CD14-positive monocyte (primary cell): ENCODE measurements around the gene CHADL. TPM values are rescaled to one million over a fixed set of nuclear protein-coding genes. Genes with fewer than 3 reads are reported as not detected.

Source experiments
- DNase-seq, 3 donors: peaks; one replicate each; pipeline ENCODE4 v3.0.0-alpha.2; 2011 to 2022
- H2AFZ ChIP-seq: 2 replicates; pipeline ENCODE4 v1.6.0; 2012; ENCODE audit warnings: mild to moderate bottlenecking, low read depth, low read length, inconsistent platforms; ENCODE audit not compliant: insufficient read depth, poor library complexity, severe bottlenecking
- H3K27ac ChIP-seq, 2 donors: 1 replicate in 1 of 2; 2 replicates in 1 of 2; pipeline ENCODE4 v1.5.1; 2012 to 2013; ENCODE audit warnings: low read length in 2 of 2, control low read depth in 1 of 2, inconsistent platforms in 1 of 2, low read depth in 1 of 2, mild to moderate bottlenecking in 1 of 2
- H3K27me3 ChIP-seq, 2 donors: one replicate each; pipeline versions ENCODE4 v1.6.0 to v1.6.1; 2011 to 2013; ENCODE audit warnings: low read length in 2 of 2; ENCODE audit not compliant: control insufficient read depth in 2 of 2, insufficient read depth in 2 of 2
- H3K36me3 ChIP-seq, 2 donors: replicated peaks in 1 of 2; 1 replicate in 1 of 2; 2 replicates in 1 of 2; pipeline versions ENCODE4 v1.5.1 to v1.6.1; 2012 to 2013; ENCODE audit warnings: low read length in 2 of 2, control low read depth in 1 of 2, inconsistent platforms in 1 of 2, mild to moderate bottlenecking in 1 of 2; ENCODE audit not compliant: insufficient read depth in 2 of 2, control insufficient read depth in 1 of 2
- H3K4me1 ChIP-seq, 2 donors: 1 replicate in 1 of 2; 2 replicates in 1 of 2; pipeline versions ENCODE4 v1.5.1 to v1.6.1; 2012 to 2013; ENCODE audit warnings: low read length in 2 of 2, control low read depth in 1 of 2, inconsistent platforms in 1 of 2, mild to moderate bottlenecking in 1 of 2, moderate library complexity in 1 of 2; ENCODE audit not compliant: insufficient read depth in 2 of 2, control insufficient read depth in 1 of 2
- H3K4me2 ChIP-seq: replicated peaks from 2 replicates; pipeline ENCODE3; 2012; ENCODE audit warnings: low read length, moderate library complexity, mild to moderate bottlenecking; ENCODE audit not compliant: poor library complexity, severe bottlenecking; ENCODE audit errors: extremely low read depth
- H3K4me3 ChIP-seq, 3 experiments: fragments of 200-600 bp in 1 of 3; sonication (generic) in 1 of 3; replicated peaks in 1 of 3; 1 replicate in 2 of 3; 2 replicates in 1 of 3; pipeline ENCODE4 v1.5.1; 2011 to 2013; ENCODE audit warnings: low read length in 3 of 3, mild to moderate bottlenecking in 3 of 3, control low read depth in 2 of 3, low read depth in 2 of 3, inconsistent platforms in 1 of 3, moderate library complexity in 1 of 3
- H3K79me2 ChIP-seq: 2 replicates; pipeline ENCODE4 v1.6.0; 2012; ENCODE audit warnings: mild to moderate bottlenecking, control low read depth, inconsistent platforms, low read length, moderate library complexity; ENCODE audit not compliant: insufficient read depth
- H3K9ac ChIP-seq: 2 replicates; pipeline ENCODE4 v1.6.0; 2017; ENCODE audit warnings: low read length, mild to moderate bottlenecking; ENCODE audit not compliant: insufficient read depth, poor library complexity, severe bottlenecking
- H3K9me3 ChIP-seq, 2 donors: replicated peaks in 1 of 2; 1 replicate in 1 of 2; 2 replicates in 1 of 2; pipeline versions ENCODE4 v1.5.1 to v1.6.1; 2012 to 2013; ENCODE audit warnings: low read length in 2 of 2, control low read depth in 1 of 2; ENCODE audit not compliant: control insufficient read depth in 1 of 2, insufficient read depth in 1 of 2
- H4K20me1 ChIP-seq: 2 replicates; pipeline ENCODE4 v1.6.0; 2012; ENCODE audit warnings: mild to moderate bottlenecking, low read length, control low read depth, moderate library complexity; ENCODE audit not compliant: insufficient read depth
- H3K27ac Mint-ChIP-seq, 7 donors: one replicate each; pipeline ENCODE4 v1.8.0; 2020; ENCODE audit warnings: mild to moderate bottlenecking in 7 of 7, mixed read lengths in 7 of 7, moderate library complexity in 6 of 7, inconsistent platforms in 2 of 7
- H3K27me3 Mint-ChIP-seq, 3 donors: one replicate each; pipeline ENCODE4 v1.8.0; 2021 to 2022; ENCODE audit warnings: low read depth in 3 of 3, mild to moderate bottlenecking in 3 of 3, mixed read lengths in 3 of 3, moderate library complexity in 3 of 3, inconsistent platforms in 1 of 3
- H3K36me3 Mint-ChIP-seq, 2 donors: one replicate each; pipeline ENCODE4 v1.8.0; 2020; ENCODE audit warnings: mixed read lengths in 2 of 2, inconsistent platforms in 1 of 2, mild to moderate bottlenecking in 1 of 2
- H3K4me1 Mint-ChIP-seq: one replicate; pipeline ENCODE4 v1.8.0; 2020; ENCODE audit warnings: mild to moderate bottlenecking, mixed read lengths
- H3K4me3 Mint-ChIP-seq, 2 donors: one replicate each; pipeline ENCODE4 v1.8.0; 2020; ENCODE audit warnings: mild to moderate bottlenecking in 2 of 2, mixed read lengths in 2 of 2, moderate library complexity in 1 of 2
- H3K9me3 Mint-ChIP-seq, 7 donors: one replicate each; pipeline ENCODE4 v1.8.0; 2020 to 2022; ENCODE audit warnings: mixed read lengths in 7 of 7, mild to moderate bottlenecking in 6 of 7, moderate library complexity in 6 of 7, inconsistent platforms in 2 of 7
- WGBS: methylation state at CpG from one replicate; pipeline ENCODE4 v1.1.5; 2013; ENCODE audit warnings: missing lambda C conversion rate; ENCODE audit not compliant: insufficient coverage; 5-methylcytosine and 5-hydroxymethylcytosine counted together
- intact Hi-C, 2 donors: fragments of 100-400 bp; cut with micrococcal nuclease; formaldehyde crosslinking; loops; one replicate each; pipeline versions ENCODE4 v1.15.0 to v1.15.1; 2023
- polyA plus RNA-seq, 3 donors: library from polyadenylated mRNA; depleted of rRNA in 1 of 3; unstranded in 2 of 3; stranded (reverse) in 1 of 3; fragments of 300-500 nt in 2 of 3; fragments of >200 nt in 1 of 3; fragmentation: Illumina TruSeq in 2 of 3; gene quantifications; 1 replicate in 2 of 3; 2 replicates in 1 of 3; pipeline ENCODE4 v1.2.3, GENCODE V29; 2012 to 2021
- TF ChIP-seq, protein P1 (sequence below): fragments of 200-600 bp; IDR thresholded peaks from one replicate; pipeline ENCODE4 v1.8.0; 2022; ENCODE audit warnings: antibody characterized with exemption, mild to moderate bottlenecking

Gene CHADL
- polyA plus RNA-seq, 3 donors: 0.11 to 0.35 (median 0.27) TPM

DNA sequence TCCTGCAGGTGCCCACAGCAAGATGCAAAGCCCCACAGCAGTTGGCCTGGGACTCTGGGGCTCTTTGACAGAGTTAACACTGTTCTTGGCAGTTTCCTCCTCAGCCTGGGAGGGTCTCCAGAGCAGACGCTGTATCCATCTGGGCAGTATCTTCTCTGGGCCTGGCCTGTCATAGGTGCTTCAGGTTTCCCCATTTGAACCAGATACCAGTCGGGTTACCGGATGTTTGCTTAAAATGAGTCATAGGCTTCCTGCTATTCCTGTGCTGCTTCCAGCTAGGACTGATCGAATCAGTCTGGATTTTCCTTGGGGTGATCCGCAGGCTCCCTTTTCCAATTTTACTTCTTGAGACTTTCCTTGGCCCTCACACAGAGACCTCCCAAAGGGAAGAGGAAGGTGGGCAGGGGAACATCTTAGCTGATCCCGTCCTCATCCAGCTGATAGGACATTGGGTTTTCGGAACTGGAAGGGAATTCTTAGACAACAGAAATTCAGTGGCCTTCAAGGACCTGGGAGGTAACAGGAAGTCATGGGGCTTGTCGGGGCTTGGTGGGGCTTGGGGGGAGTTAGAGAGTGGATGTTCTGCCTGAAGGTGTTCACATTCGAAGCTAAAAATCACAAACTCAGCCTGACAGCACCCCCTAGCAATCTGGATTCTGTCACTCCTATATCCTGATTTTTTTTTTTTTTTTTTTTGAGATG is 47.7 kb upstream of the CHADL start:
- peaks cover 0 to 3% (median 0%) of the 10 kb centered on the region in 3 donors for H3K27me3 Mint-ChIP-seq
- H3K4me2 ChIP-seq: no peak overlapping the region
- H3K9me3 Mint-ChIP-seq: no peaks in the 10 kb centered on the region
- peak overlapping the region; percentile 63 for H2AFZ ChIP-seq
- no peak overlapping the region for H3K9ac ChIP-seq
- H3K9me3 ChIP-seq: no peaks in the 10 kb centered on the region
- H3K27me3 ChIP-seq: no peaks in the 10 kb centered on the region
- WGBS: 14% methylated on average over 3 of the region's 9 CpGs
- peak overlapping the region in 1 of 2 donors; percentile 6 for H3K27ac ChIP-seq
- TF ChIP-seq, protein P1, sequence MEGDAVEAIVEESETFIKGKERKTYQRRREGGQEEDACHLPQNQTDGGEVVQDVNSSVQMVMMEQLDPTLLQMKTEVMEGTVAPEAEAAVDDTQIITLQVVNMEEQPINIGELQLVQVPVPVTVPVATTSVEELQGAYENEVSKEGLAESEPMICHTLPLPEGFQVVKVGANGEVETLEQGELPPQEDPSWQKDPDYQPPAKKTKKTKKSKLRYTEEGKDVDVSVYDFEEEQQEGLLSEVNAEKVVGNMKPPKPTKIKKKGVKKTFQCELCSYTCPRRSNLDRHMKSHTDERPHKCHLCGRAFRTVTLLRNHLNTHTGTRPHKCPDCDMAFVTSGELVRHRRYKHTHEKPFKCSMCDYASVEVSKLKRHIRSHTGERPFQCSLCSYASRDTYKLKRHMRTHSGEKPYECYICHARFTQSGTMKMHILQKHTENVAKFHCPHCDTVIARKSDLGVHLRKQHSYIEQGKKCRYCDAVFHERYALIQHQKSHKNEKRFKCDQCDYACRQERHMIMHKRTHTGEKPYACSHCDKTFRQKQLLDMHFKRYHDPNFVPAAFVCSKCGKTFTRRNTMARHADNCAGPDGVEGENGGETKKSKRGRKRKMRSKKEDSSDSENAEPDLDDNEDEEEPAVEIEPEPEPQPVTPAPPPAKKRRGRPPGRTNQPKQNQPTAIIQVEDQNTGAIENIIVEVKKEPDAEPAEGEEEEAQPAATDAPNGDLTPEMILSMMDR: no peak
- no peak overlapping the region for H3K4me3 ChIP-seq
- H3K4me1 ChIP-seq: peaks cover 25 to 33% of the 10 kb centered on the region in 2 donors
- peaks cover 4 to 5% of the 10 kb centered on the region in 2 donors for H3K36me3 ChIP-seq
- H3K4me1 Mint-ChIP-seq: peaks cover 34% of the 10 kb centered on the region
- H3K4me3 Mint-ChIP-seq: no peak overlapping the region
- peak overlapping the region in 5 of 7 donors; percentile 56 to 97 (median 66) for H3K27ac Mint-ChIP-seq
- peak in 2 of 3 donors; percentile 9 to 49 for DNase-seq
- intact Hi-C loops: loop anchor here in 1 of 2 donors (5.0 to 10.0 kb wide), 5 partner anchors 84 to 1244 kb away; partner anchors contain the start of genes L3MBTL2, ST13, TEF and TOB2
- no peaks in the 10 kb centered on the region for H4K20me1 ChIP-seq
- peaks cover 25% of the 10 kb centered on the region for H3K79me2 ChIP-seq
- peaks cover 4 to 9% of the 10 kb centered on the region in 2 donors for H3K36me3 Mint-ChIP-seq

DNA sequence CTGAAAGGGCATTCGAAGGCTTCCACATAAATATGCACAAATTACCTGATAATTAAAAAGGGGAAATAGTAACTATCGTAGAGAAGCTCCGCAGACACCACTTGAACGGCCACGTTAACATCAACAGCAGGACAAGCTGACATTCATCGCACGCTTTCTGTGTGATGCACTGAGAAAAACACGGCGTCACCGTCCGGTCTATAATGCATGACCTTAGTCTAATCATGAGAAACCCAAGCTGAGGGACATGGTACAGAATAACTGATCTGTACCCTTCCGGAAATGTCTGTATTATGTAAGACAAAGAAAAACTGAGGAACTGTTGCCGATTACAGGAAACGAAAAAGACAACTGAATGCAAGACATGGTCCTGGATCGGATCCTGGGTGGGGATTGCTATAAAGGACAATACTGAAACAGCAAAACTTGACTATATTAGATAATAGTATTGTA is 45.9 kb upstream of the CHADL start:
- TF ChIP-seq, protein P1: no peak
- Histone ChIP-seq H3K36me3 (peaks cover 4 to 12% of the 10 kb centered on the region in 2 donors), H3K79me2 (peaks cover 41% of the 10 kb centered on the region), H3K4me2 (peak overlapping the region; percentile 100), H3K4me3 (peak overlapping the region; percentile 90 to 99 (median 96)), H3K27me3 (no peaks in the 10 kb centered on the region), H3K4me1 (peaks cover 25 to 33% of the 10 kb centered on the region in 2 donors), H3K9me3 (no peaks in the 10 kb centered on the region), H4K20me1 (no peaks in the 10 kb centered on the region), H3K9ac (peak overlapping the region; percentile 84), H3K27ac (peak overlapping the region; percentile 67 to 97), H2AFZ (peak overlapping the region; percentile 75)
- Mint-ChIP-seq H3K27ac (peak overlapping the region; percentile 95 to 99 (median 98)), H3K27me3 (peaks cover 0 to 5% (median 0%) of the 10 kb centered on the region in 3 donors), H3K4me1 (peaks cover 34% of the 10 kb centered on the region), H3K9me3 (no peaks in the 10 kb centered on the region), H3K36me3 (peaks cover 12 to 18% of the 10 kb centered on the region in 2 donors), H3K4me3 (peak overlapping the region; percentile 80 to 94)
- intact Hi-C loops: loop anchor here in 1 of 2 donors (2.0 to 10.0 kb wide), 6 partner anchors 82 to 1242 kb away; partner anchors contain the start of genes DESI1, L3MBTL2, ST13 and TEF
- DNase-seq: peak; percentile 83 to 90 (median 83)
- WGBS: 0% methylated on average over 11 of the region's 15 CpGs
